Measurements from ENCODE around the gene FAM117A. TPM values are rescaled to one million over a fixed set of nuclear protein-coding genes. Genes with fewer than 3 reads are reported as not detected.

FAM117A gene
- total and polyA plus RNA-seq, 10 of the 15 experiments (the other 5 are each of a cell fraction or from before 2014, with no cell fraction given) = 2.1 to 29.6 (median 20.0) TPM

DNA sequence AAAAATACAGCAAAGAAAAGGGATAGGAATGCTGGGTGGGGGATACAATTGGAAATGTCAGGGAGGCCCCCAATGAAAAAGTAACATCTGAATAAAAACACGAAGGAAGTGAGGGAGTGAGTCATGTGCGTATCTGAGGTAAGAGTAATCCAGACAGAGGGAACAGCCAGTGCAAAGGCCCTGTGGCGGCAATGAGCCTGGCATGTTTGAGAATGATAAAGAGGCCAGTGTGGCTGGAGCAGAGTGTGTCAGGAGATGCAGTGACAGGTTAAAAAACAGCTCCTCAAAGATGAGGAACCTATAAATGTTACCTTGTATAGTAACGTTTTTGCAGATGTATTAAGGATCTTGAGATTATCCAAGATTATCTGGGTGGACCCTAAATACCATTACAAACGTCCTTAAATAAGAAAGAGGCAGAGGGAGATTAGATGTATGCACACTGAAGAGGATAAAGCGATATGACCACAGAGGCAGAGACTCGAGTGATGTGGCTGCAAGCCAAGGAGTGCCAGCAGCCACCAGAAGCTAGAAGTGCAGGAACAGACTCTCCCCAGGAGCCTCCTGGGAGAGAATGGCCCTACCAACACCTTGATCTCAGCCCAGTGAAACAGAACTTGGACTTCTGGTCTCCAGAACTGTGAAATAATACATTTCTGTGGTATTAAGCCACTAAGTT, 38.3 kb downstream of the FAM117A start:
- peaks cover 4 to 14% of the 10 kb centered on the region in 2 experiments; a peak in 3 of 4 replicates for H3K36me3 ChIP-seq (ENCODE audit: control insufficient read depth in 2 of 2, insufficient read depth in 2 of 2, low read length in 1 of 2)
- DNase-seq (ENCODE audit: low read depth, low spot score) (no peak), ATAC-seq (no peak), FAIRE-seq (no peak)
- ChIA-PET POLR2A (no interaction called here), RAD21 (ENCODE audit: unreplicated experiment) (no interaction called here), SMC1A (ENCODE audit: uncharacterized antibody, unreplicated experiment) (no interaction called here), CTCF (interaction anchor here (1.2 to 1.8 kb wide), 2 partner anchors 17 to 53 kb away, joined by 3 to 5 read pairs; partner anchors contain the start of gene SLC35B1)
- BruUV-seq (replicated peaks) = no TSS peak
- H3K9me3 ChIP-seq (replicated peaks; ENCODE audit: control insufficient read depth, insufficient read depth, low read length) = no peaks in the 10 kb centered on the region; the same call in 2 of the 3 replicates
- in situ Hi-C loops (cut with MboI) = no loop called here
- no peak overlapping the region for H3K27ac ChIP-seq (ENCODE audit: control insufficient read depth, insufficient read depth)
- H3K9ac ChIP-seq (ENCODE audit: control insufficient read depth, insufficient read depth, low read length) = no peak overlapping the region
- H3K27me3 ChIP-seq (replicated peaks in 1 of 2; ENCODE audit: control insufficient read depth in 2 of 2, insufficient read depth in 2 of 2, low read length in 1 of 2) = no peaks in the 10 kb centered on the region
- H2AFZ ChIP-seq (ENCODE audit: control insufficient read depth, low read depth, low read length) = no peak overlapping the region
- H3K4me3 ChIP-seq = no peak overlapping the region
- H3K79me2 ChIP-seq (ENCODE audit: control insufficient read depth, insufficient read depth, low read length) = no peaks in the 10 kb centered on the region
- WGBS (ENCODE audit: insufficient coverage, insufficient replicate concordance, low lambda C conversion rate, missing lambda C conversion rate) = 72% methylated on average over 7 of the region's 7 CpGs
- no peaks in the 10 kb centered on the region; the same call in 1 of the 2 replicates for H4K20me1 ChIP-seq (ENCODE audit: control insufficient read depth, insufficient read depth)
- H3K4me1 ChIP-seq (ENCODE audit: control insufficient read depth, insufficient read depth, low read length) = no peaks in the 10 kb centered on the region
- no peak overlapping the region for H3K4me2 ChIP-seq (ENCODE audit: control insufficient read depth, insufficient read depth)
- intact Hi-C loops (cut with micrococcal nuclease; ENCODE audit: unreplicated experiment) = no loop called here
- TF ChIP-seq SRF (IDR thresholded peaks at IDR 0.05; ENCODE audit: low read depth in 2 of 2, low read length in 2 of 2) = no peak
- TF ChIP-seq IRF3 (IDR thresholded peaks at IDR 0.05) = no peak
- TF ChIP-seq ZNF217 (IDR thresholded peaks at IDR 0.05) = no peak
- TF ChIP-seq, protein P1, sequence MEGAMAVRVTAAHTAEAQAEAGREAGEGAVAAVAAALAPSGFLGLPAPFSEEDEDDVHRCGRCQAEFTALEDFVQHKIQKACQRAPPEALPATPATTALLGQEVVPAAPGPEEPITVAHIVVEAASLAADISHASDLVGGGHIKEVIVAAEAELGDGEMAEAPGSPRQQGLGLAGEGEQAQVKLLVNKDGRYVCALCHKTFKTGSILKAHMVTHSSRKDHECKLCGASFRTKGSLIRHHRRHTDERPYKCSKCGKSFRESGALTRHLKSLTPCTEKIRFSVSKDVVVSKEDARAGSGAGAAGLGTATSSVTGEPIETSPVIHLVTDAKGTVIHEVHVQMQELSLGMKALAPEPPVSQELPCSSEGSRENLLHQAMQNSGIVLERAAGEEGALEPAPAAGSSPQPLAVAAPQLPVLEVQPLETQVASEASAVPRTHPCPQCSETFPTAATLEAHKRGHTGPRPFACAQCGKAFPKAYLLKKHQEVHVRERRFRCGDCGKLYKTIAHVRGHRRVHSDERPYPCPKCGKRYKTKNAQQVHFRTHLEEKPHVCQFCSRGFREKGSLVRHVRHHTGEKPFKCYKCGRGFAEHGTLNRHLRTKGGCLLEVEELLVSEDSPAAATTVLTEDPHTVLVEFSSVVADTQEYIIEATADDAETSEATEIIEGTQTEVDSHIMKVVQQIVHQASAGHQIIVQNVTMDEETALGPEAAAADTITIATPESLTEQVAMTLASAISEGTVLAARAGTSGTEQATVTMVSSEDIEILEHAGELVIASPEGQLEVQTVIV (IDR thresholded peaks at IDR 0.05; ENCODE audit: borderline replicate concordance, partially characterized antibody) = no peak
- TF ChIP-seq, protein P2, sequence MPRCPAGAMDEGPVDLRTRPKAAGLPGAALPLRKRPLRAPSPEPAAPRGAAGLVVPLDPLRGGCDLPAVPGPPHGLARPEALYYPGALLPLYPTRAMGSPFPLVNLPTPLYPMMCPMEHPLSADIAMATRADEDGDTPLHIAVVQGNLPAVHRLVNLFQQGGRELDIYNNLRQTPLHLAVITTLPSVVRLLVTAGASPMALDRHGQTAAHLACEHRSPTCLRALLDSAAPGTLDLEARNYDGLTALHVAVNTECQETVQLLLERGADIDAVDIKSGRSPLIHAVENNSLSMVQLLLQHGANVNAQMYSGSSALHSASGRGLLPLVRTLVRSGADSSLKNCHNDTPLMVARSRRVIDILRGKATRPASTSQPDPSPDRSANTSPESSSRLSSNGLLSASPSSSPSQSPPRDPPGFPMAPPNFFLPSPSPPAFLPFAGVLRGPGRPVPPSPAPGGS (IDR thresholded peaks at IDR 0.05; ENCODE audit: borderline replicate concordance, insufficient read depth, low read depth, low read length, poor library complexity, severe bottlenecking) = no peak
- TF ChIP-seq RCOR1 (conservative IDR thresholded peaks at IDR 0.05; ENCODE audit: low read depth, low read length) = no peak
- no peak for TF ChIP-seq ZNF207 (IDR thresholded peaks at IDR 0.05; ENCODE audit: borderline replicate concordance)
- TF ChIP-seq MXI1 (IDR thresholded peaks at IDR 0.05; ENCODE audit: low read depth, low read length) = no peak
- TF ChIP-seq, protein P3, sequence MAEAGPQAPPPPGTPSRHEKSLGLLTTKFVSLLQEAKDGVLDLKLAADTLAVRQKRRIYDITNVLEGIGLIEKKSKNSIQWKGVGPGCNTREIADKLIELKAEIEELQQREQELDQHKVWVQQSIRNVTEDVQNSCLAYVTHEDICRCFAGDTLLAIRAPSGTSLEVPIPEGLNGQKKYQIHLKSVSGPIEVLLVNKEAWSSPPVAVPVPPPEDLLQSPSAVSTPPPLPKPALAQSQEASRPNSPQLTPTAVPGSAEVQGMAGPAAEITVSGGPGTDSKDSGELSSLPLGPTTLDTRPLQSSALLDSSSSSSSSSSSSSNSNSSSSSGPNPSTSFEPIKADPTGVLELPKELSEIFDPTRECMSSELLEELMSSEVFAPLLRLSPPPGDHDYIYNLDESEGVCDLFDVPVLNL (IDR thresholded peaks at IDR 0.05; ENCODE audit: low read depth, low read length) = no peak
- TF ChIP-seq JUND (IDR thresholded peaks at IDR 0.05; ENCODE audit: low read depth, low read length) = no peak
- no peak for TF ChIP-seq NR2C2 (IDR thresholded peaks at IDR 0.05; ENCODE audit: borderline replicate concordance, control insufficient read depth, insufficient read length, low read depth)
- no peak for TF ChIP-seq RELB (IDR thresholded peaks at IDR 0.05; ENCODE audit: low read depth)
- no peak for TF ChIP-seq ZNF384 (IDR thresholded peaks at IDR 0.05; ENCODE audit: borderline replicate concordance, low read depth, low read length)
- TF ChIP-seq, protein P4, sequence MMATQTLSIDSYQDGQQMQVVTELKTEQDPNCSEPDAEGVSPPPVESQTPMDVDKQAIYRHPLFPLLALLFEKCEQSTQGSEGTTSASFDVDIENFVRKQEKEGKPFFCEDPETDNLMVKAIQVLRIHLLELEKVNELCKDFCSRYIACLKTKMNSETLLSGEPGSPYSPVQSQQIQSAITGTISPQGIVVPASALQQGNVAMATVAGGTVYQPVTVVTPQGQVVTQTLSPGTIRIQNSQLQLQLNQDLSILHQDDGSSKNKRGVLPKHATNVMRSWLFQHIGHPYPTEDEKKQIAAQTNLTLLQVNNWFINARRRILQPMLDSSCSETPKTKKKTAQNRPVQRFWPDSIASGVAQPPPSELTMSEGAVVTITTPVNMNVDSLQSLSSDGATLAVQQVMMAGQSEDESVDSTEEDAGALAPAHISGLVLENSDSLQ (IDR thresholded peaks at IDR 0.05) = no peak

Data from GM12878 (cell line).